ENCODE results near the gene ARHGEF12.
A peak's percentile ranks its signal among the peaks of the same experiment; 100 is the strongest.

Gene ARHGEF12

GRCh38 chr11:120343429-120343828, 7.2 kb downstream of the ARHGEF12 start:
- Mint-ChIP-seq H3K36me3 (peaks cover 6% of the 10 kb centered on the region), H3K4me1 (peaks cover 37% of the 10 kb centered on the region), H3K4me3 (no peak overlapping the region), H3K27me3 (peaks cover 55% of the 10 kb centered on the region), H3K27ac (no peak overlapping the region), H3K9me3 (peaks cover 4% of the 10 kb centered on the region)
- peak; percentile 88 for ATAC-seq

GRCh38 chr11:120344302-120345004, 8.2 kb downstream of the ARHGEF12 start:
- H3K27ac Mint-ChIP-seq, result no peak overlapping the region

GRCh38 chr11:120346233-120346632, 10.0 kb downstream of the ARHGEF12 start:
- Mint-ChIP-seq H3K4me3 (no peak overlapping the region), H3K27ac (no peak overlapping the region), H3K27me3 (peaks cover 68% of the 10 kb centered on the region), H3K36me3 (peaks cover 6% of the 10 kb centered on the region), H3K9me3 (peaks cover 4% of the 10 kb centered on the region), H3K4me1 (peaks cover 35% of the 10 kb centered on the region)
- ATAC-seq, result no peak

More at GRCh38 chr11:120344302-120345004, 8.2 kb downstream of the ARHGEF12 start:
- peak; percentile 93 for ATAC-seq
- peaks cover 61% of the 10 kb centered on the region for H3K27me3 Mint-ChIP-seq
- H3K4me3 Mint-ChIP-seq, result peak overlapping the region; percentile 38
- H3K36me3 Mint-ChIP-seq, result peaks cover 6% of the 10 kb centered on the region
- peaks cover 4% of the 10 kb centered on the region for H3K9me3 Mint-ChIP-seq
- H3K4me1 Mint-ChIP-seq, result peaks cover 41% of the 10 kb centered on the region

GRCh38 chr11:120350637-120351036, 14.4 kb downstream of the ARHGEF12 start:
- H3K27ac Mint-ChIP-seq, result no peak overlapping the region
- ATAC-seq, result no peak
- peaks cover 4% of the 10 kb centered on the region for H3K36me3 Mint-ChIP-seq
- H3K27me3 Mint-ChIP-seq, result peaks cover 66% of the 10 kb centered on the region
- no peak overlapping the region for H3K4me3 Mint-ChIP-seq
- H3K9me3 Mint-ChIP-seq, result no peaks in the 10 kb centered on the region
- H3K4me1 Mint-ChIP-seq, result peaks cover 21% of the 10 kb centered on the region

GRCh38 chr11:120352405-120352804, 16.2 kb downstream of the ARHGEF12 start:
- H3K27ac Mint-ChIP-seq, result no peak overlapping the region
- no peaks in the 10 kb centered on the region for H3K9me3 Mint-ChIP-seq
- peaks cover 10% of the 10 kb centered on the region for H3K36me3 Mint-ChIP-seq
- ATAC-seq, result no peak
- H3K4me3 Mint-ChIP-seq, result no peak overlapping the region
- H3K4me1 Mint-ChIP-seq, result peaks cover 14% of the 10 kb centered on the region
- H3K27me3 Mint-ChIP-seq, result peaks cover 65% of the 10 kb centered on the region

GRCh38 chr11:120354068-120354467, 17.9 kb downstream of the ARHGEF12 start:
- H3K27ac Mint-ChIP-seq, result no peak overlapping the region
- no peaks in the 10 kb centered on the region for H3K9me3 Mint-ChIP-seq
- peaks cover 12% of the 10 kb centered on the region for H3K4me1 Mint-ChIP-seq
- peaks cover 56% of the 10 kb centered on the region for H3K27me3 Mint-ChIP-seq
- H3K4me3 Mint-ChIP-seq, result no peak overlapping the region
- peaks cover 18% of the 10 kb centered on the region for H3K36me3 Mint-ChIP-seq
- no peak for ATAC-seq

- H3K9me3 Mint-ChIP-seq, result no peaks in the 10 kb centered on the region
- ATAC-seq, result no peak
- peaks cover 49% of the 10 kb centered on the region for H3K27me3 Mint-ChIP-seq
- no peak overlapping the region for H3K27ac Mint-ChIP-seq
- peaks cover 7% of the 10 kb centered on the region for H3K4me1 Mint-ChIP-seq
- peaks cover 18% of the 10 kb centered on the region for H3K36me3 Mint-ChIP-seq
- no peak overlapping the region for H3K4me3 Mint-ChIP-seq
Observed at GRCh38 chr11:120354779-120355178, 18.6 kb downstream of the ARHGEF12 start.

GRCh38 chr11:120357620-120358019, 21.4 kb downstream of the ARHGEF12 start:
- H3K4me3 Mint-ChIP-seq, result no peak overlapping the region
- H3K36me3 Mint-ChIP-seq, result peaks cover 18% of the 10 kb centered on the region
- peaks cover 7% of the 10 kb centered on the region for H3K4me1 Mint-ChIP-seq
- no peaks in the 10 kb centered on the region for H3K9me3 Mint-ChIP-seq
- H3K27ac Mint-ChIP-seq, result no peak overlapping the region
- peaks cover 22% of the 10 kb centered on the region for H3K27me3 Mint-ChIP-seq
- no peak for ATAC-seq

- peaks cover 14% of the 10 kb centered on the region for H3K36me3 Mint-ChIP-seq
- peaks cover 7% of the 10 kb centered on the region for H3K4me1 Mint-ChIP-seq
- H3K4me3 Mint-ChIP-seq, result no peak overlapping the region
- no peak overlapping the region for H3K27ac Mint-ChIP-seq
- no peaks in the 10 kb centered on the region for H3K9me3 Mint-ChIP-seq
- no peak for ATAC-seq
- peaks cover 16% of the 10 kb centered on the region for H3K27me3 Mint-ChIP-seq
Observed at GRCh38 chr11:120358729-120359128, 22.5 kb downstream of the ARHGEF12 start.

GRCh38 chr11:120363436-120363835, 27.2 kb downstream of the ARHGEF12 start:
- H3K27me3 Mint-ChIP-seq, result no peaks in the 10 kb centered on the region
- no peak for ATAC-seq
- H3K4me3 Mint-ChIP-seq, result no peak overlapping the region
- no peaks in the 10 kb centered on the region for H3K36me3 Mint-ChIP-seq
- no peak overlapping the region for H3K27ac Mint-ChIP-seq
- no peaks in the 10 kb centered on the region for H3K4me1 Mint-ChIP-seq
- no peaks in the 10 kb centered on the region for H3K9me3 Mint-ChIP-seq

- peaks cover 2% of the 10 kb centered on the region for H3K4me1 Mint-ChIP-seq
- no peak overlapping the region for H3K4me3 Mint-ChIP-seq
- H3K27ac Mint-ChIP-seq, result no peak overlapping the region
- H3K36me3 Mint-ChIP-seq, result no peaks in the 10 kb centered on the region
- no peaks in the 10 kb centered on the region for H3K27me3 Mint-ChIP-seq
- no peak for ATAC-seq
- no peaks in the 10 kb centered on the region for H3K9me3 Mint-ChIP-seq
Observed at GRCh38 chr11:120365512-120365911, 29.3 kb downstream of the ARHGEF12 start.

GRCh38 chr11:120372296-120372695, 36.1 kb downstream of the ARHGEF12 start:
- Mint-ChIP-seq H3K4me3 (no peak overlapping the region), H3K27ac (no peak overlapping the region), H3K4me1 (peaks cover 11% of the 10 kb centered on the region), H3K9me3 (no peaks in the 10 kb centered on the region), H3K36me3 (no peaks in the 10 kb centered on the region), H3K27me3 (no peaks in the 10 kb centered on the region)
- ATAC-seq, result no peak

GRCh38 chr11:120375076-120375475, 38.9 kb downstream of the ARHGEF12 start:
- Mint-ChIP-seq H3K36me3 (peaks cover 10% of the 10 kb centered on the region), H3K9me3 (peaks cover 3% of the 10 kb centered on the region), H3K27me3 (no peaks in the 10 kb centered on the region), H3K4me1 (peaks cover 20% of the 10 kb centered on the region), H3K27ac (no peak overlapping the region), H3K4me3 (no peak overlapping the region)
- ATAC-seq, result no peak

- ATAC-seq, result no peak
- H3K4me3 Mint-ChIP-seq, result no peak overlapping the region
- H3K36me3 Mint-ChIP-seq, result peaks cover 10% of the 10 kb centered on the region
- peaks cover 18% of the 10 kb centered on the region for H3K4me1 Mint-ChIP-seq
- H3K27me3 Mint-ChIP-seq, result no peaks in the 10 kb centered on the region
- peaks cover 3% of the 10 kb centered on the region for H3K9me3 Mint-ChIP-seq
- H3K27ac Mint-ChIP-seq, result no peak overlapping the region
Observed at GRCh38 chr11:120376547-120377182, 40.5 kb downstream of the ARHGEF12 start.

- Mint-ChIP-seq H3K4me1 (peaks cover 25% of the 10 kb centered on the region), H3K4me3 (no peak overlapping the region), H3K36me3 (peaks cover 17% of the 10 kb centered on the region), H3K27ac (no peak overlapping the region), H3K9me3 (peaks cover 7% of the 10 kb centered on the region), H3K27me3 (no peaks in the 10 kb centered on the region)
- ATAC-seq, result no peak
Observed at GRCh38 chr11:120378474-120378873, 42.3 kb downstream of the ARHGEF12 start.

- peaks cover 21% of the 10 kb centered on the region for H3K4me1 Mint-ChIP-seq
- peaks cover 17% of the 10 kb centered on the region for H3K36me3 Mint-ChIP-seq
- no peak overlapping the region for H3K27ac Mint-ChIP-seq
- ATAC-seq, result no peak
- H3K4me3 Mint-ChIP-seq, result no peak overlapping the region
- no peaks in the 10 kb centered on the region for H3K27me3 Mint-ChIP-seq
- H3K9me3 Mint-ChIP-seq, result peaks cover 7% of the 10 kb centered on the region
Observed at GRCh38 chr11:120381401-120381800, 45.2 kb downstream of the ARHGEF12 start.
